HL-60 (cell line): ENCODE data around the gene PTTG2.

Source experiments
- GABPA ChIP-seq: IDR thresholded peaks from 2 replicates; pipeline ENCODE4 v1.6.1; 2012; ENCODE audit warnings: low read depth
- TF ChIP-seq, protein P1 (sequence below): IDR thresholded peaks from one replicate; pipeline ENCODE4 v1.5.1; 2011; ENCODE audit warnings: low read length, control low read depth, inconsistent platforms; ENCODE audit not compliant: insufficient read depth

DNA sequence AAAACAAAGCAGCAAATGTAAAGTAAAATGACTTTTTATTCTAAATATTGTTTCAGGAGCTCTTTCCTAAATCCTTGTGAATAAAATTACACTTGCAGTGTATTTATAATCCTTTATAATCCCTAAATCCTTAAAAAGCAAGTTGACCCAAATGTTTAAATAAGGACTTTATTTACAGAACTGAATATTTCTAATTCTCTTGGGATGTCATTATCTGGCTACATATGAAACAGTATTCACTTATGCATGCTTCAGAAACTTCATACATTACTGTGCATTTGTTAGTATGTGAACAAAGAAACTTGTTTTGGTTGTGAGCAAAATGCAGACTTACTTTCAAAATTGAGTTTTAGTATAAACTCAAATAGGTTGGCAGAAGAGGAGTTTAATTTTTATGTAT, 49.2 kb downstream of the PTTG2 start:
- TF ChIP-seq GABPA: no peak
- TF ChIP-seq, protein P1, sequence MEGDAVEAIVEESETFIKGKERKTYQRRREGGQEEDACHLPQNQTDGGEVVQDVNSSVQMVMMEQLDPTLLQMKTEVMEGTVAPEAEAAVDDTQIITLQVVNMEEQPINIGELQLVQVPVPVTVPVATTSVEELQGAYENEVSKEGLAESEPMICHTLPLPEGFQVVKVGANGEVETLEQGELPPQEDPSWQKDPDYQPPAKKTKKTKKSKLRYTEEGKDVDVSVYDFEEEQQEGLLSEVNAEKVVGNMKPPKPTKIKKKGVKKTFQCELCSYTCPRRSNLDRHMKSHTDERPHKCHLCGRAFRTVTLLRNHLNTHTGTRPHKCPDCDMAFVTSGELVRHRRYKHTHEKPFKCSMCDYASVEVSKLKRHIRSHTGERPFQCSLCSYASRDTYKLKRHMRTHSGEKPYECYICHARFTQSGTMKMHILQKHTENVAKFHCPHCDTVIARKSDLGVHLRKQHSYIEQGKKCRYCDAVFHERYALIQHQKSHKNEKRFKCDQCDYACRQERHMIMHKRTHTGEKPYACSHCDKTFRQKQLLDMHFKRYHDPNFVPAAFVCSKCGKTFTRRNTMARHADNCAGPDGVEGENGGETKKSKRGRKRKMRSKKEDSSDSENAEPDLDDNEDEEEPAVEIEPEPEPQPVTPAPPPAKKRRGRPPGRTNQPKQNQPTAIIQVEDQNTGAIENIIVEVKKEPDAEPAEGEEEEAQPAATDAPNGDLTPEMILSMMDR: no peak
